Loucy (cell line): ENCODE measurements around the gene LMBR1.
"Not testable (repeated sequence)": the region's sequence is repeated elsewhere in the genome, so short reads cannot be mapped to it uniquely, and the experiment has no call there.

Experiments used
- H2AFZ ChIP-seq: fragments of 200-600 bp; sonication (generic); 2 replicates; pipeline ENCODE4 v1.6.0; 2016; ENCODE audit warnings: antibody characterized with exemption, mild to moderate bottlenecking, low read length, moderate library complexity
- H3F3A ChIP-seq: fragments of 200-600 bp; 2 replicates; pipeline ENCODE4 v1.6.0; 2016; ENCODE audit warnings: antibody characterized with exemption, low read depth, mild to moderate bottlenecking
- H3K27me3 ChIP-seq: fragments of 200-600 bp; sonication (generic); 2 replicates; pipeline ENCODE4 v1.6.1; 2014; ENCODE audit warnings: low read length, mild to moderate bottlenecking; ENCODE audit not compliant: insufficient read depth, poor library complexity, severe bottlenecking
- H3K36me3 ChIP-seq: fragments of 200-600 bp; sonication (generic); 2 replicates; pipeline ENCODE4 v1.6.1; 2016; ENCODE audit warnings: low read length; ENCODE audit not compliant: insufficient read depth
- H3K4me1 ChIP-seq: fragments of 200-600 bp; sonication (generic); 2 replicates; pipeline ENCODE4 v1.5.1; 2014; ENCODE audit warnings: low read length, mild to moderate bottlenecking; ENCODE audit not compliant: insufficient read depth, poor library complexity, severe bottlenecking
- H3K4me2 ChIP-seq: fragments of 200-600 bp; sonication (generic); 2 replicates; pipeline ENCODE4 v1.6.0; 2014; ENCODE audit warnings: antibody characterized with exemption, low read length, low read depth, mild to moderate bottlenecking; ENCODE audit not compliant: poor library complexity, severe bottlenecking
- H3K4me3 ChIP-seq: fragments of 200-600 bp; sonication (generic); 2 replicates; pipeline ENCODE4 v1.5.1; 2014; ENCODE audit warnings: low read length, mild to moderate bottlenecking, mixed read lengths; ENCODE audit not compliant: poor library complexity, severe bottlenecking
- H3K79me2 ChIP-seq: fragments of 200-600 bp; sonication (generic); 2 replicates; pipeline ENCODE4 v1.6.1; 2014; ENCODE audit warnings: low read length; ENCODE audit not compliant: insufficient read depth
- H3K9ac ChIP-seq: fragments of 200-600 bp; sonication (generic); 2 replicates; pipeline ENCODE4 v1.6.0; 2014; ENCODE audit warnings: mild to moderate bottlenecking, low read depth, low read length, moderate library complexity; ENCODE audit not compliant: poor library complexity, severe bottlenecking
- H3K9me2 ChIP-seq: fragments of 200-600 bp; sonication (generic); replicated peaks from 2 replicates; pipeline ENCODE4 v1.6.1; 2016; ENCODE audit warnings: low read depth, low read length, mixed read lengths
- H3K9me3 ChIP-seq: fragments of 200-600 bp; sonication (generic); 2 replicates; pipeline ENCODE4 v1.6.1; 2014; ENCODE audit warnings: mild to moderate bottlenecking, antibody characterized with exemption, low read length, low read depth; ENCODE audit not compliant: insufficient read depth
- H4K20me1 ChIP-seq: fragments of 200-600 bp; sonication (generic); 2 replicates; pipeline ENCODE4 v1.6.0; 2014; ENCODE audit warnings: antibody characterized with exemption, low read length, mild to moderate bottlenecking; ENCODE audit not compliant: insufficient read depth, poor library complexity, severe bottlenecking
- CTCF ChIP-seq: fragments of 200-600 bp; sonication (generic); conservative IDR thresholded peaks from 2 replicates; pipeline ENCODE4 v1.5.1; 2014; ENCODE audit warnings: mild to moderate bottlenecking, antibody characterized with exemption, low read length
- EZH2phosphoT487 ChIP-seq: fragments of 200-600 bp; IDR thresholded peaks from 2 replicates; pipeline ENCODE4 v1.6.1; 2018; ENCODE audit warnings: antibody characterized with exemption, mild to moderate bottlenecking, moderate library complexity, borderline replicate concordance

The LMBR1 gene

GRCh38 chr7:156816943-156817572 is 75.9 kb downstream of the LMBR1 start:
- Histone ChIP-seq H2AFZ (no peak overlapping the region), H3K27me3 (no peaks in the 10 kb centered on the region), H3K4me1 (no peaks in the 10 kb centered on the region), H3K9ac (no peak overlapping the region), H3K4me3 (no peak overlapping the region), H4K20me1 (no peaks in the 10 kb centered on the region), H3K9me3 (no peaks in the 10 kb centered on the region), H3K79me2 (no peaks in the 10 kb centered on the region), H3K9me2 (no peaks in the 10 kb centered on the region), H3K36me3 (peaks cover 10% of the 10 kb centered on the region), H3F3A (no peaks in the 10 kb centered on the region), H3K4me2 (no peak overlapping the region)
- TF ChIP-seq EZH2phosphoT487 (no peak), CTCF (peak; percentile 75)

- Histone ChIP-seq H2AFZ (no peak overlapping the region), H3K9me2 (no peaks in the 10 kb centered on the region), H3K4me2 (no peak overlapping the region), H3K9ac (no peak overlapping the region), H3K4me3 (no peak overlapping the region), H3K79me2 (no peaks in the 10 kb centered on the region), H3K27me3 (no peaks in the 10 kb centered on the region), H3K4me1 (no peaks in the 10 kb centered on the region), H4K20me1 (no peaks in the 10 kb centered on the region), H3K9me3 (no peaks in the 10 kb centered on the region), H3F3A (no peaks in the 10 kb centered on the region), H3K36me3 (peaks cover 4% of the 10 kb centered on the region; the same call in 1 of the 2 replicates)
- TF ChIP-seq CTCF (no peak), EZH2phosphoT487 (no peak)
Observed at GRCh38 chr7:156811706-156812105, 81.3 kb downstream of the LMBR1 start.

- not testable (repeated sequence) for H3K79me2 ChIP-seq, H2AFZ ChIP-seq, H3K4me2 ChIP-seq, H3K4me3 ChIP-seq, H3K4me1 ChIP-seq, H3K9me2 ChIP-seq, H3K9me3 ChIP-seq, H3F3A ChIP-seq, H3K27me3 ChIP-seq, H3K36me3 ChIP-seq, H4K20me1 ChIP-seq, H3K9ac ChIP-seq
Observed at GRCh38 chr7:156803656-156804055, 89.3 kb downstream of the LMBR1 start.

GRCh38 chr7:156802214-156802613 is 90.8 kb downstream of the LMBR1 start:
- H3K36me3 ChIP-seq: peaks cover 4% of the 10 kb centered on the region; the same call in 1 of the 2 replicates
- H3K9me2 ChIP-seq: no peaks in the 10 kb centered on the region
- H3F3A ChIP-seq: no peaks in the 10 kb centered on the region
- H3K79me2 ChIP-seq: no peaks in the 10 kb centered on the region
- H3K4me2 ChIP-seq: no peak overlapping the region
- H3K4me1 ChIP-seq: no peaks in the 10 kb centered on the region
- H3K9ac ChIP-seq: no peak overlapping the region
- no peak overlapping the region for H3K4me3 ChIP-seq
- H4K20me1 ChIP-seq: no peaks in the 10 kb centered on the region
- H3K9me3 ChIP-seq: no peaks in the 10 kb centered on the region
- H3K27me3 ChIP-seq: no peaks in the 10 kb centered on the region
- TF ChIP-seq CTCF (no peak), EZH2phosphoT487 (no peak)
- no peak overlapping the region for H2AFZ ChIP-seq
